Aorta (tissue), 5 donors: Measurements from ENCODE around the gene PSME3. TPM values are rescaled to one million over a fixed set of nuclear protein-coding genes. Genes with fewer than 3 reads are reported as not detected.

ENCODE experiments used
- ATAC-seq: fragments of 200-7000 bp; cut with Tn5 transposase; one replicate; pipeline ENCODE4 v1.9.1; 2022; ENCODE audit warnings: moderate library complexity; ENCODE audit not compliant: low FRiP score
- DNase-seq, 2 donors: peaks; one replicate each; pipeline ENCODE4 v3.0.0-alpha.2; 2020
- H3K27ac ChIP-seq, 2 donors: one replicate each; pipeline ENCODE4 v1.5.1; 2013; ENCODE audit warnings: low read length in 2 of 2, mild to moderate bottlenecking in 2 of 2, moderate library complexity in 2 of 2, control low read depth in 1 of 2, inconsistent platforms in 1 of 2, low read depth in 1 of 2
- H3K27me3 ChIP-seq, 2 donors: one replicate each; pipeline ENCODE4 v1.6.1; 2013; ENCODE audit warnings: control low read depth in 1 of 2, low read length in 1 of 2, mild to moderate bottlenecking in 1 of 2, moderate library complexity in 1 of 2; ENCODE audit not compliant: insufficient read depth in 2 of 2, control insufficient read depth in 1 of 2
- H3K36me3 ChIP-seq, 2 donors: one replicate each; pipeline ENCODE4 v1.6.1; 2013; ENCODE audit warnings: control low read depth in 1 of 2, low read length in 1 of 2, mild to moderate bottlenecking in 1 of 2; ENCODE audit not compliant: insufficient read depth in 2 of 2, control insufficient read depth in 1 of 2
- H3K4me1 ChIP-seq, 2 donors: one replicate each; pipeline ENCODE4 v1.6.1; 2013; ENCODE audit warnings: low read length in 2 of 2, control low read depth in 1 of 2, mild to moderate bottlenecking in 1 of 2, moderate library complexity in 1 of 2; ENCODE audit not compliant: insufficient read depth in 2 of 2, control insufficient read depth in 1 of 2
- H3K4me3 ChIP-seq, 2 donors: one replicate each; pipeline ENCODE4 v1.5.1; 2013; ENCODE audit warnings: low read length in 2 of 2, control low read depth in 1 of 2, mild to moderate bottlenecking in 1 of 2
- H3K9me3 ChIP-seq: one replicate; pipeline ENCODE4 v1.6.1; 2013; ENCODE audit warnings: mild to moderate bottlenecking, low read length; ENCODE audit not compliant: control insufficient read depth
- WGBS, 2 donors: extraction: QIAGEN DNeasy Blood & Tissue Kit; methylation state at CpG; one replicate each; pipeline ENCODE4 v1.1.7; 2013; 5-methylcytosine and 5-hydroxymethylcytosine counted together
- intact Hi-C, 2 donors: fragments of 100-400 bp; cut with DNase I; formaldehyde crosslinking; loops; one replicate each; pipeline versions ENCODE4 v1.14.2 to v1.15.0; 2022
- polyA plus RNA-seq, 2 donors: library from polyadenylated mRNA; stranded (reverse); fragments of 200-250 nt; gene quantifications; one replicate each; pipeline ENCODE4 v1.2.3, GENCODE V29; 2013
- total RNA-seq, 2 donors: library from RNA; stranded (reverse); fragmentation: NEBNext Ultra II Directional; extraction: Animal tissue kit (Norgen Biotek cat#: 25700); gene quantifications; one replicate each; pipeline ENCODE4 v1.2.1, GENCODE V29; 2021
- donor health status: healthy with polysubstance abuse.
- donor health status: Bipolar disorder and iron deficiency.
- donor health status: DM: no; HTN: no; CAD: no.
- donor health status: DM: no; HTN: no; CAD: no.
- donor health status: DM: yes; HTN: yes; CAD: no.

The PSME3 gene
- total and polyA plus RNA-seq, 4 donors: 41.1 to 69.8 (median 58.1) TPM

DNA sequence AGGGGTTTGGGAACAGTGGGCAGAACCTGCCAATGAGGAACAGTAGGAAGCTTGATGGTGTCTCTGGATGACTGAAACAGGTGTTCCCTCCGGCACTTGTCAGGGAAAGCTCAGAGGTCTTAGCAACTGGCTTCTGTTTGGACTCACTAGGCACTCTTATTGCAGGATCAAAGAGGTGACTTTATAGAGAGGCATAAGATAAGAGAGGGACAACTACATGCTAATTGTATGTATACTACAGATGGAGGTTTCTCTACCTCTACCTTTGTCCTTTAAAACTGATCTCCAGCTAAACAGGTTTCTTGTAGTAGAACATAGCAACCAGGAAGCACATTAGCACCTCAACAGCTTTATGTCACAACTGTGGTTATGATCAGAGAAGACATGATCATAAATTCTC is 26.9 kb upstream of the PSME3 start:
- no peak overlapping the region for H3K4me3 ChIP-seq
- H3K27me3 ChIP-seq: no peaks in the 10 kb centered on the region
- 89 to 90% methylated on average over 1 of the region's 1 CpG for WGBS, 2 donors
- peaks cover under 1 to 2% of the 10 kb centered on the region in 2 donors for H3K36me3 ChIP-seq
- no peaks in the 10 kb centered on the region for H3K9me3 ChIP-seq
- intact Hi-C loops: no loop called here
- H3K4me1 ChIP-seq: no peaks in the 10 kb centered on the region
- DNase-seq (no peak), ATAC-seq (no peak)
- H3K27ac ChIP-seq: no peak overlapping the region

DNA sequence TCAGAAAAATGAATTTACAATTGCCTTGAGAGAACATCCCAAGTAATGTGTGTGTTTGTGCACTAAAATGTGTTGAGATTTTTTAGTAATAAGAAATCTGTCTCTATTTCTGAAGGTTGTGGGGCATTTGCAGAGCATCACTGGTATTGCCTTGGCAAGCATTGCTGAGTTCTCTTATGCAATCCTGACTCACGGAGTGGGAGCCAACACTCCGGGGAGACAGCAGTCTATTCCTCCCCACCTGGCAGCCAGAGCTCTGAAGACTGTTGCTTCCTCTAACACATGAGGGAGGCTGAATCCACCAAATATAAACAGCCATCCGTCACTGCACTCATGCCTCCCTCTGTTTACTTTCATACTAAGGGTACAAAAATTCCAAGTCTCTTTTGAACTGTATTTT is 23.9 kb upstream of the PSME3 start:
- Histone ChIP-seq H3K4me1 (no peaks in the 10 kb centered on the region), H3K4me3 (no peak overlapping the region), H3K27ac (no peak overlapping the region), H3K27me3 (no peaks in the 10 kb centered on the region), H3K9me3 (no peaks in the 10 kb centered on the region), H3K36me3 (peaks cover 3 to 6% of the 10 kb centered on the region in 2 donors)
- DNase-seq: peak in 1 of 2 donors; percentile 50
- 6 to 10% methylated on average over 3 of the region's 3 CpGs for WGBS, 2 donors
- intact Hi-C loops: no loop called here
- ATAC-seq: peak; percentile 54

DNA sequence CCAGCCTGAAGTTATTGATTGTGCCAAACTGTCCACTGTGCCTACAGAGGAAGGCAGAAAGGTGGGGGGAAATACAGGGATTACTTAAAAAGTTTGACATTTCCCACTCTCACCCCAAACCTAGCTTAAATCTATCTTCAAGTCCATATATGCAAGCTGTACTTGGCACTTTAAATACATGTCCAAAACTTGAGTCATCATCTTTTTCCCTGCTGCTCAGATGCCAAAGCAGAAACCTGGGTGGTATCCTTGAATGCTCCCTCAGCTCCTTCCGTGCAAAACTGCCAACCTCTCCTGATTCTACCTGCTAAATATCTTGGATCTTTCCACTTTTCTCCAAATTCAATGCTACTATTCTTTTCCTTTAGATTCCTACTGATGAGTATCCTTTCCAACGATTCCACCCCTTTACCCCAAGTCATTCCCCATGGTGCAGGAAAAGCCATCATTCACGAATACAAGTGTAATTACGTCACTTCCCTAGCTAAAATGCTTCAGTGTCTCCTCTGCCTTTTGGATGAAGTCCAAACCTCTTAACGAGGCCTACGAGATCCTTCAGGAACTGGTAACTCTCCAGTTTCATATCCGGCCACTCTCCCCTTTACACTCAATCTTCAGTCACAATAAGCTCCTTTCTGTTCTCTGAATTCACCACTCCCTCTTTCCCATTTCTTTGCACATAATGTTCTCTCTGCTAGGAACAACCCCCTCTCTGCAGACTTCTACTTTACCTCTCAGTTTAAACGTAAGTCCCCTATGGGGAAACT is 18.4 kb upstream of the PSME3 start:
- H3K4me1 ChIP-seq: no peaks in the 10 kb centered on the region
- H3K9me3 ChIP-seq: no peaks in the 10 kb centered on the region
- H3K27ac ChIP-seq: no peak overlapping the region
- ATAC-seq (no peak), DNase-seq (no peak)
- no peak overlapping the region for H3K4me3 ChIP-seq
- peaks cover 15 to 20% of the 10 kb centered on the region in 2 donors for H3K36me3 ChIP-seq
- H3K27me3 ChIP-seq: no peaks in the 10 kb centered on the region
- intact Hi-C loops: no loop called here
- 67 to 69% methylated on average over 8 of the region's 8 CpGs for WGBS, 2 donors

- H3K27ac ChIP-seq: no peak overlapping the region
- H3K27me3 ChIP-seq: no peaks in the 10 kb centered on the region
- H3K4me3 ChIP-seq: no peak overlapping the region
- intact Hi-C loops: no loop called here
- ATAC-seq (no peak), DNase-seq (no peak)
- no peaks in the 10 kb centered on the region for H3K9me3 ChIP-seq
- H3K4me1 ChIP-seq: no peaks in the 10 kb centered on the region
- H3K36me3 ChIP-seq: peaks cover 12 to 20% of the 10 kb centered on the region in 2 donors
- WGBS, 2 donors: 61 to 79% methylated on average over 1 of the region's 1 CpG
Measured at GRCh38 chr17:42817866-42818265, 15.3 kb upstream of the PSME3 start.

- Histone ChIP-seq H3K4me1 (peaks cover 0 to under 1% of the 10 kb centered on the region in 2 donors), H3K27me3 (no peaks in the 10 kb centered on the region), H3K9me3 (no peaks in the 10 kb centered on the region), H3K27ac (no peak overlapping the region), H3K4me3 (no peak overlapping the region), H3K36me3 (peaks cover 12 to 20% of the 10 kb centered on the region in 2 donors)
- intact Hi-C loops: no loop called here
- DNase-seq (no peak), ATAC-seq (no peak)
- WGBS, 2 donors: 77 to 82% methylated on average over 5 of the region's 5 CpGs
Measured at GRCh38 chr17:42818379-42818778, 14.8 kb upstream of the PSME3 start.

DNA sequence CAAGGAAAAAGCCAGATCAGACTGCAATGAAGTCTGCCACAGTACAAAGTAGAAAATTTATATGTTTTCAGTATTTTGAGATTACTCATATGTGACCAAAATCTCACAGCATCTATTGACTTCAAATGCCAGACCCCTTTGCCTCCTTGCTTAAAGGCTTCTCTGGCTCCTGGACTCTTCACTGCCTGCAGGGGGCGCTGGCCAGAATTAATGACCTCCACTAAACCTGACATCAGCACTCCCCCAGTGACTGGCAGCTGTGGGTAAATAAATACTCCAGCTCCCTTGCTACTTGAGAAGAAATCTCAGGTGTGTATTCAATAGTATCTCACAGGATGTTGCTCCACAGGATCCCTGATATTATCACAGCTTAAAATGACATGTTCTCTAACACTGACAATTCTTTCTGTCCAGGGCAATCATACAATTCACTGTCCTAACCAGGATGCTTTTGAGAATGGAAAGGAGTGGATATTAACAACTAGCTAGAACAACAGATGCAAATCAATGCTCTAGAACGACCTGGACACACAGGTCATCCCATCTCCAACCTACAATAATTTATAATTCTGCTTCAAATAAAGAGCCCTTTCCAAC is 13.2 kb upstream of the PSME3 start:
- ATAC-seq: no peak
- no peaks in the 10 kb centered on the region for H3K27me3 ChIP-seq
- H3K9me3 ChIP-seq: no peaks in the 10 kb centered on the region
- H3K27ac ChIP-seq: no peak overlapping the region
- WGBS, 2 donors: 18 to 22% methylated on average over 2 of the region's 2 CpGs
- H3K4me1 ChIP-seq: peaks cover 2 to 3% of the 10 kb centered on the region in 2 donors
- H3K4me3 ChIP-seq: no peak overlapping the region
- H3K36me3 ChIP-seq: peaks cover 7 to 14% of the 10 kb centered on the region in 2 donors
- intact Hi-C loops: loop anchor here in 1 of 2 donors (5.0 kb wide), 1 partner anchor 98 kb away; no protein-coding TSS in a partner anchor
- peak; percentile 62 to 83 for DNase-seq

DNA sequence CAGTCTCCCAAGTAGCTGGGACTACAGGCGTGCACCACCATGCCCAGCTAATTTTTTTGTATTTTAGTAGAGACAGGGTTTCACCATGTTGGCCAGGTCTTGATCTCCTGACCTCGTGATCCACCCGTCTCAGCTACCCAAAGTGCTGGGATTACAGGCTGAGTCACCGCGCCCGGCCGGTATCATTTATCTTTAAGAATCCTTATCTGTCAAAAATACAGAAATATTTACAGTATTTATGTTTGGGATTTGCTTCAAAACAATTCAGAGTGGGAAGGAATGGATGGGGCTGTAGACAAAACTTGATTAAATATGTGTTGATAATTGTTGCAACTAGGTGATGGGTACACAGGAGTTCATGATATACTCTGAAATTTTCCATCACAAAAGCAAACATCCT is 12.0 kb upstream of the PSME3 start:
- no peak overlapping the region for H3K27ac ChIP-seq
- H3K4me3 ChIP-seq: no peak overlapping the region
- H3K36me3 ChIP-seq: peaks cover 3 to 7% of the 10 kb centered on the region in 2 donors
- DNase-seq: no peak
- intact Hi-C loops: loop anchor here in 1 of 2 donors (5.0 kb wide), 1 partner anchor 99 kb away; no protein-coding TSS in a partner anchor
- no peaks in the 10 kb centered on the region for H3K27me3 ChIP-seq
- ATAC-seq: no peak
- peaks cover 2 to 3% of the 10 kb centered on the region in 2 donors for H3K4me1 ChIP-seq
- 88 to 89% methylated on average over 7 of the region's 7 CpGs for WGBS, 2 donors
- no peaks in the 10 kb centered on the region for H3K9me3 ChIP-seq

DNA sequence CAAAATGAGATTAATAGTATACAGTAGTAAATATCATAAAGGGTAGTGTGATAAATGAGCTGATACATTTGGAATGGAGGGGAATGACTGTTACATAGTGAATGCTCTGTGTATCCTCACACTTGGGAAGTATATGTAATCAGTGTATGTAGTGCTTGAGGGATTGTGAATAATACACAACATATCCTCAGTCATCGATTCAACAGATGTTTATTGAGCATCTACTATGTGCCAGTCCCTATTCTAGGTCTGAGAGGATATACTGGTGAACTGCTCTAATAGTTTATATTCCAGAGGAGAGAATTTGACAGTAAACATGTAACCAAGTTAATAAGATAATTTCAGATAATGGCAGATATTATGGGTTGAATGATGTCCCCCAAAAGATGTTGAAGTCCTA is 5.7 kb upstream of the PSME3 start:
- Histone ChIP-seq H3K36me3 (no peaks in the 10 kb centered on the region), H3K27me3 (no peaks in the 10 kb centered on the region), H3K4me1 (peaks cover 2 to 3% of the 10 kb centered on the region in 2 donors), H3K27ac (no peak overlapping the region), H3K9me3 (no peaks in the 10 kb centered on the region), H3K4me3 (no peak overlapping the region)
- intact Hi-C loops: no loop called here
- 77 to 87% methylated on average over 1 of the region's 1 CpG for WGBS, 2 donors
- ATAC-seq (no peak), DNase-seq (no peak)

GRCh38 chr17:42830971-42831370 is 2.2 kb upstream of the PSME3 start:
- ATAC-seq: no peak
- intact Hi-C loops: loop anchor here in 1 of 2 donors (10.0 kb wide), 1 partner anchor 256 kb away; the partner anchor contains the start of gene PSMC3IP
- H3K27me3 ChIP-seq: no peaks in the 10 kb centered on the region

More at GRCh38 chr17:42830971-42831370, 2.2 kb upstream of the PSME3 start:
- Histone ChIP-seq H3K27ac (no peak overlapping the region), H3K9me3 (no peaks in the 10 kb centered on the region), H3K4me1 (no peaks in the 10 kb centered on the region), H3K36me3 (no peaks in the 10 kb centered on the region), H3K4me3 (no peak overlapping the region)
- DNase-seq: no peak
